KG1 (cell line): ENCODE measurements around the gene SBK3.
"Not testable (repeated sequence)": the region's sequence is repeated elsewhere in the genome, so short reads cannot be mapped to it uniquely, and the experiment has no call there.

ENCODE experiments used
- DNase-seq: peaks from one replicate; lab custom pipeline; 2025; lab: John Stamatoyannopoulos, UW

SBK3 gene

DNA sequence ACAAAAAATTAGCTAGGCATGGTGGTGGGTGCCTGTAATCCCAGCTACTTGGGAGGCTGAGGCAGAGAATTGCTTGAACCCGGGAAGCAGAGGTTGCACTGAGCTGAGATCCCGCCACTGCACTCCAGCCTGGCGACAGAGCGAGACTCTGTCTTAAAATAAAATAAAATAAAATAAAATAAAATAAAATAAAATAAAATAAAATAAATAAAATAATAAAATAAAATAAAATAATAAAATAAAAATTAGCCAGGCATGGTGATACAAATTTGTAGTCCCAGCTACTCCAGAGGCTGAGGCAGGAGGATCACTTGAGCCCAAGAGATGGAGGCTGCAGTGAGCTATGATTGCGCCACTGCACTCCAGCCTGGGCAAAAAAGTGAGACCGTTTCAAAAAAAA, 28.6 kb upstream of the SBK3 start:
- not testable (repeated sequence) for DNase-seq

DNA sequence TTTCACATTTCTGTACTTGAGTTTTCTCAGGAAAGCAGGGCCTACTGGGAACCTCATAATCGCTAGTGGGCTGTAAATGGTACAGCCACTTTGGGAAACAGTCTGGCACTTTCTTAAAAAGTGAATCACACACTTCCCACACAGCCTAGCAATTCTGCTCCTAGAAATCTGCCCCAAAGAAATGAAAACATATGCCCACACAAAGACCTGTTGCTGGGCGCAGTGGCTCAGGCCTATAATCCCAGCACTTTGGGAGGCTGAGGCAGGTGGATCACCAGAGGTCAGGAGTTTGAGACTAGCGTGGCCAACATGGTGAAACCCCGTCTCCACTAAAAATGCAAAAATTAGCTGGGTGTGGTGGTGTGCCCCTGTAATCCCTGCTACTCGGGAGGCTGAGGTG, 24.1 kb upstream of the SBK3 start:
- not testable (repeated sequence) for DNase-seq

DNA sequence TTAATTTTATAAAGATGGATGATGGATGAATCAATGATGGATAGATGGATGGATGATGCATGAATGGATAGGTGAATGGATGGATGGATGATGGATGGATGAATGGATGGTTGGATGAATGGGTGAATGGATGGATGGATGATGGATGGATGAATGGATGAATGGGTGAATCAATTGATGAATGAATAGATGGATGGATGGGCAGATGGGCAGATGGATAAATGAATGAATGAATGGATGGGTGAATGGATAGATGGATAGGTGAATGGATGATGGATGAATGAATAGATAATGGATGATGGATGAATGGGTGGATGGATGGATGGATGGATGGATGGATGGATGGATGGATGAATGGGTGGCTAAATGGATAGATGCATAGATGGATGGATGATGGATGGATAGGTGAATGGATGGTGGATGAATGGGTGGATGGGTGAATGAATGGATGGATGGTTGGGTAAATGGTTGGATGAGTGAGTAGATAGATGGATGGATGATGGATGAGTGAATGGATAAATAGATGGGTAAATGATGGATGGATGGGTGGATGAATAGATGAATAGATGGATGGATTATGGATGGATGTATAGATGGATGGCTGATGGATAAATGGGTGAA, 22.5 kb upstream of the SBK3 start:
- no peak for DNase-seq

DNA sequence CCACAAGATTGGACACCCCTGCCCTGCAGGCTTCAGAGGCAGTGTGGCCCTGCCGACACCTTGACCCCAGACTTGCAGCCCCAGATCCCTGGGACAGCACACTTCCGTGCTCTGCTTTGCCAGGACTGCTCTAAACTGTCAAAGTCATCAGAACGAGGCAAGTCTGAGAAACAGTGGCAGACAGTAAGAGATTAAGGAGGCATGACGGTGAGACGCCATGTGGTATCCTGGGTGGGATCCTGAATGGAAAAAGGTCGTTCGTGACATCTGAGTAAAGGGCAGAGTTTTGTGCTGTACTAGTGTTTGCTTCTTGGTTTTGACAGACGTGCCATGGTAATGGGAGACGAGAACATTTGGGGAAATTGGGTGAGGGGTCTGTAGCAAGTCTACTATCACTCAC, 21.5 kb upstream of the SBK3 start:
- DNase-seq: no peak

DNA sequence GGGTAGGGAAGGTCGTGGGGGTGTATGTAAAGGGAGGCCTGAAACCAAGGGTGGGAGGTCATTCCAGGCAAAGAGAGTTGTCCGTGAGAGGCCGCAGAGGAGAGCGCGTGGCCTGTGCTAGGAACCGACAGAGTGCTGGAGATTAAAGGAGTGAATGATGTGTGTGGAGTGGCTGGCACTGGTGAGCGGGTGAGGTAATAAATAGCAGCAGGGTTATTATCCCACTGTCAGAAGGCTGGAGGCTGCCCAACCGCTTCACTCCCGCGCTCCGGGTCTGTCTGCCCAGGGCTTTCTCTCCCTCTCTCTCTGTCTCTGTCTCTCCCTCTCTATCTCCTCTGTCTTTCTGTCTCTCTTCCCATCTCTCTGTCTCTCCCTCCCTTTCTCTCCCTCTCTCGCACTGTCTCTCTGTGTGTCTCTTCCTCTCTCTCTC, 17.9 kb upstream of the SBK3 start:
- DNase-seq: no peak

DNA sequence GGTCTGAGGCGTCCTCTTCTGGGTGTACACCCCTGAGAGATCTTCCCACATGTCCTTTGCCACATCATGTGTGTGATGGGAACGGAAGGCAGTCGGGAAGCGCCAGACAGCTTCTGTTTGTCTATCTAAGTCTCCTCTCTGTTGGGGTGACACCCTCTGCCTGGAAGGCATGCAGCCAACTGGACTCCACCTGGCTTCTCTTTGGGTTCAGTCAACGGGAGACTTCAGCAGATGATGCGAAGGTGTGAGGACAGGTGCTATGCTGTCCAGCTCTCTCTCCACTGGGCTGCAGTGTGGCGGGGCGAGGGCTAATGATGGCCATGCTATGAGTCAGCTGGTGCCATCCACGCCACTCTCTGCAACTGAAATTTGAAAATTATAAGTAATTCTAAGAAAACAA, 14.3 kb upstream of the SBK3 start:
- no peak for DNase-seq

DNA sequence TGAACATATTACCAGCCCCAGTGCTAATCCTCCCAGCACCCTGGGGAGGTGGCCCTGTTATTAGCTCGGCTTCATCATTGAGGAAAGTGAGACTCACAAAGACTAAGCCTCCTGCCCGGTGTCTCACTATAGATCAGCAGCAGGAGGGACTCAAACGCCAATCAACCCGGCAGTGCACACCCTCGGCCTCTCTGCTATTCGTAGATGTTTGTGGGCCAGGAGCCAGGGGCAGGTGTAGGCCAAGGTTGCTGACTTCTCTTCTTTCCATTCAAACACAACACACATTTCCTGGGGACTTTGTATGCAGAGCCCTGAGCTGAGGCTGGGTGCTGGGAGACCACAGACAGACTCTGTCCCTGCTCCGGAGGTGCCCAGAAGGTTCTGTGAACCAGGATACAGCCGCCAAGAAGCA, 9.4 kb upstream of the SBK3 start:
- DNase-seq: no peak

DNA sequence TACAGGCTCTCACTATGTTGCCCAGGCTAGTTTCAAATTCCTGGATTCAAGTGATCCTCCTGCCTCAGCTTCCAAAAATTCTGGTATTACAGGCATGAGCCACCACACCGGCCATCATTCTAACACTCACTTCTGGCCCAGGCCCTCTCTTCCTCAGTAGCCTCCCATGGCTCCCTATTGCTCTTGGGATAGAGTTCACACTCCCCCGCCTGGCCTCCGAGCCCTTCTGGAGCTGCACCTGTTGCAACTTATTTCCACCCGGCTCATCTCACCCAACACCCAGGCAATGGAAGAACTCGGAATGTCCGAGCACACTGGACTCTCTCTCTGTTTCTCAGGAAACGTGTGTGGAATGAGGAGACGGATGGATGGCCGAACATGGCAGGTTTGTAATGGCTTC, 9.0 kb upstream of the SBK3 start:
- DNase-seq: no peak

DNA sequence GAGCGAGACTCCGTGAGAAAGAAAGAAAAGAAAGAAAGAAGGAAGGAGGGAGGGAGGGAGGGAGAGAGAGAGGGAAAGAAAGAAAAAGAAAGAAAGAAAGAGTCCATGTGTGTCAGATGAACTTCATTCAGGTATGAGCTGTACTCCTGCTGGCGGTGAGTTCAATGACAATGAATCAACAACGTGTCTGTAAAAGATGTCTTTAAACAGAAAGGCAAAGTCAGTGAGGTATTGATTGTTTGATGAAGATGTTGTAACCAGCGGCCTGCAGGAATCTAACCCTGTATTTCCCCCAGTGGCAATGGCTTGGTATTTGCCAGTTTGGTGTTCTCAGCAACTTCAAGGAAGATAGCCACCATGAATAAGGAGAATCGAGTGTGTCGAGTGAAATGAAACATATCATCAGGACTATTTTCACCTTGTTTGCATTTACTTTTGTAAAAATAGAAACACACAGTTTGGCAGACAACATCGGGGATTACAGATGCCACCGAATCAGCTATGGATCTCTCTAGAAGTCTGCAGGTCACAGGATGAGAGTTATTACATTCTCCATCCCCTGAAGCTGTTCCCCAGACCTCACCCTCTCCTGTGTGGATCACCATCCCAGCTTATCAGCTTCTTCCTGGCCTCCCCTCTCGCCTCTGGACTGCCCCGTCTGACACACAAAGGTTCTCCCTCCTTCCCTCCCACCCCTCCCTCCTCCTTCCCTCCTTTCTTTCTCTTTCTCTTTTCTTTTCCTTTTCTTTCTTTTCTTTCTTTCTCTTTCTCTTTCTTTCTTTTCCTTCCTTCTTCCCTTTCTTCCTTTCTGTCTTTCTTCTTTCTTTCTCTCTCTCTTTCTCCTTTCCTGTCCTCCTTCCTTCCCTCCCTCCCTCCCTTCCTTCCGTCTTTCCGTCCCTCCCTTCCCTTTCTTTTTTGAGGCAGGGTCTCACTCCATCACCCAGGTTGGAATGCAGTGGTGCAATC, 8.2 kb upstream of the SBK3 start:
- no peak for DNase-seq

DNA sequence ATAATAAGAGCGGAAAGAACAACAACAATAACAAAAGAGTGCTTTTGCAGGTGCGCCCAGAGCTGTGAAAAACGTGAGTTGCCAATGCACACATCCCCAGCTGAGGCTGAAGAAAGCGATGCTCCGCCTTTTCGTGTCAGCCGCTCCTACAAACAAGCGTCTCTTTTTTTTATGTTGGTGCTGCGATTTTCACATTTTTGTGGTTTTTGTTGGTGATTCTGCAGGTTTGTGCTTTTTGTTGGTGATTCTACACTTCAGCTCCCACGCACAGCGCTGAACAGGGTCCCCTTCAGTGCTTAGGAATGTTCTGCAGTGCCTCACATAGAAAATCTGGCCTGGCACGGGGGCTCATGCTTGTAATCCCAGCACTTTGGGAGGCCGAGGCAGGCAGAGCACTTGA, 7.3 kb upstream of the SBK3 start:
- DNase-seq: no peak

DNA sequence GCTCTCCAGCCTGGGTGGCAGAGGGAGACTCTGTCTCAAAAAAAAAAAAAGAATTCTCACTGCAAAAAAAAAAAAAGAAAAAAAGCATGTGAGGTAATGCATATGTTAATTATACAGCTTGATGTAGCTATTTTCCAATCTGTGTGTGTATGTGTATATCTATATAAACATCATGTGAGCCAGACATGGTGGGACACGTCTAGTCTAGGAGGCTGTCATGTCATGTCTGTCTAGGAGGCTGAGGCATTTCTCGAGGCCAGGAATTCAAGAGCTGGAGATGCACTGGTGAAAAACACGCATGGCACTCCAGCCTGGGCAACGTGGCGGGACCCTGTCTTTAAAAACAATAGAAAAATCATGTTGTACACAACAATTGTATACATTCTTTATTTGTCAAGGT, 6.9 kb upstream of the SBK3 start:
- DNase-seq: no peak

DNA sequence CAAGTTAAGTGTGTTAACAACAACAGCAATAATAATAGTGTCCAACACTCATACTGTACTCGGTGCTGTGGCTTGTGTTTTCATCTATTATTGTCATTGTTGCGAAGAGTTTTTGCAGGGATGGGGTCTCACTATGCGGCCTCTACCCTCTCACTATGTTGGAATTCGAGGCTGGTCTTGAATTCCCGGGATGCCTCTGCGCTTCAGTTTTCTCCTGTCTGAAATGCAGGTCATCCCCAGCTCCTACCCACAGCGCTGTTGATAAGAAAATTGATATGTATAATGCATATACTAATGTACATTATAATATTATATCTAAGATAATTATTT, 4.9 kb upstream of the SBK3 start:
- no peak for DNase-seq

DNA sequence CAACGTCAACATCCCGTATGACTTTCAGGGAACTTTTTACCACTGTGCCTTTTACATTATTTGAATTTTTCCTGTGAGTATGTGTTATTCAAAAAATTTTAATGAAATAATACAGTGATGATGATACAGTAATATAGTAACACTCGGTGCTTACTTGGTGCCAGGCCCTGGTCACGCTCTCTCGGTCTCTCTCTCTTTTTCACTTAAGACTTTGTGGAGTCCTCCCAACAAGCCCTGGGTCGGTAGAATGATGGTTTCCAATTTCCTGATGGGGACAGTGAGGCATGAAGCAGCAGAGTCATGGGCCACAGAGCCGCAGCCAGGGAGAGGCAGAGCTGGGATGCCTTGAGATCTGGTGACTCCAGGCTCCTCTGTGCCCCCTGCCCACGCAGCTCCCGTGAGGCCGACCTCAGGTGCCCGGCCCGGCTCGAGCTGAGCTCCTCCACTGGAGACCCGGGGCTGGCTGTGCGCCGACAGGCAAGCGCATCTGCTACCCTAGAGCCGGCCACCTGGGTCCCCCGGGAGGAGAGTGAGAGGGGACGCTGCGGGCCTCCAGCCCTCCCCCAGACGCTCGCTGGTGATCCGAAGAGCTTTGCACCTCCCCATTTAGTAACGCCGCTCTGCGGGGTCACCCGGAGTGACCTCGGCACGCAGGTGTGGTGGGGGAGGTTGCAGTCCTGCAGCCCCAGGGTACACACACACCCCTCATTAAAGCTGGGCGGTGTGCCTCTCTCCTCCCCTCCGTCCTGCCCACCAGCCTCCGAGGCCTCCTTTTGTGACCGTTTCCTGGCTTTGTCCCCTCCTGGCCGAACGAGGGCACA, 4.4 kb upstream of the SBK3 start:
- no peak for DNase-seq

DNA sequence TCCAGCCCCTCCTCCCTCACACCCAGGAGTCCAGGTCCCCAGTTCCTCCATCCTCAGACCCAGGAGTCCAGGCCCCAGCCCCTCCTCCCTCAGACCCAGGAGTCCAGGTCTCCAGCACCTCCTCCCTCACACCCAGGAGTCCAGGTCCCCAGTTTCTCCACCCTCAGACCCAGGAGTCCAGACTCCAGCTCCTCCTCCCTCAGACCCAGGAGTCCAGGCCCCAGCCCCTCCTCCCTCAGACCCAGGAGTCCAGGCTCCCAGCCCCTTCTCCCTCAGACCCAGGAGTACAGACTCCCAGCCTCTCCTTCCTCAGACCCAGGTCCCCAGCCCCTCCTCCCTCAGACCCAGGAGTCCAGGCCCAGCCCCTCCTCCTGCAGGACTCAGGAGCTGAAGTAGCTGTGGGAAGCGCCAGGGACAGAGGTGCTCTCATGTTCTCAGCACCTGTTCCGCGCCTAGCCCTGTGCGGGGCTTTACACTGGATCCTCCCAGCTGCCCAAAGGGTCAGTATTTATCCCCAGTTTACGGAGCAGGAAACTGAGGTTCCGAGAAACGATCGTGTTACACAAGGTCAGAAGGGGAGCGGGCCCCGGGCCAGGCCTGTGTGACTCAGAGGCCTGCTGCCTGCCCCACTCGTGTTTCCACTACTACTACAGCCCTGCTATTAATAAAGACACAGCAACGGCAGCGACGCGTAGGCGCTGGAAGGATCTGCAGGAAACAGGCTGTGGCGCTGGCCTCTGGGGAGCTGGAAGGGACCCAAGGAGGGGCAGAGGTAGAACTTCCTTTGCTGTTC, 1.7 kb upstream of the SBK3 start:
- DNase-seq: peak; percentile 81

DNA sequence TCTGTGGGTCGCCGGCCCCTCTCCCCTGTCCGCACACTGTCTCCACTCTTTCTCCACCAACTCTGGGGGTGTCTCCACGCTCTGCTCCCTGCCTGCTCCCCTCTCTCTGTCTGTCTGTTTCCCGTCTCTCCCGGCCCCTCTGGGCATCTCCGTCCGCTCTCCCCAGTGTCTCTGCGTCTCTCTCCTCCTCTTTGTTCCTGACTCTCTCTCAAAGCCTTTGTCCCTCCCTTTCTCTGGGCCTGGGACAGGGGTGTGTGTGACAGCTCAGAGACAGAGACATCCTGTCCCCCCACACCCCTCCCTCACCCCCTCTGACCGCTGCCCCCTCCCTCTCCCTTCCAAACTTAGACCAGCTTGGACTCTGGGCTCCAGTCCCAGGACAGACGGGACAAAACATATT, 668 bp upstream of the SBK3 start:
- DNase-seq: no peak

DNA sequence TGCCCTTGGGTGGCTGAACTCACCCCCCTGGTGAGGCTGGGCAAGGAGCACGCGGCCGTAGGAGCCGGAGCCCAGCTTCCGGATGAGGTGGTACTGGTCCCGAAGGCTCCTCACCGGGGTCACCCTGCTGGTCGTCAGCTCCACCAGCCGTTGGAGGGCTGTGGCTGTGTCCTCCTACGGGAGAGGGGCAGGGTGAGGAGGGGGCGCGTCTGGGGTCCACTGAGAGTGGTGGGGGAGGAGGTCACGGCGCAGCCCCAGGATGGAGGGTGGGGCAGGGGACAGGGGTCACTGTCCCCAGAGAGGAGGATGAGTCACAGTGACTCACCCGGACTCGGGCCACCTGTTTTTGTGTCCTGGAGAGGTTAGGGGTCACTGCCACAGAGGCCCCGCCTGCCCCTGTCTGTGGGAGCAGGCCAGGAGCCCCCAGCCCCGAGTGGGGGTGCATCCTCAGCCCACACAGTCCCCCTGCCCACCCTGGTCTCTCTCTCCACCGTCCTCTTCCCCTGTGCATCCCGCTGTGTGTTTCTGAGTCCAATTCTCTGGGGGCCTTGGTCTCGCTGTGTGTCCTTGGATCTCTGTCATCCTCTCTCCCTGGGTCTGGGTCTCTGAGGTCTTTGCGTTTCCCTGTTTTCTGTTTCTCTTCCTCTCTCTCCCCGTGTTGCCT, 435 bp downstream of the SBK3 start:
- no peak for DNase-seq

DNA sequence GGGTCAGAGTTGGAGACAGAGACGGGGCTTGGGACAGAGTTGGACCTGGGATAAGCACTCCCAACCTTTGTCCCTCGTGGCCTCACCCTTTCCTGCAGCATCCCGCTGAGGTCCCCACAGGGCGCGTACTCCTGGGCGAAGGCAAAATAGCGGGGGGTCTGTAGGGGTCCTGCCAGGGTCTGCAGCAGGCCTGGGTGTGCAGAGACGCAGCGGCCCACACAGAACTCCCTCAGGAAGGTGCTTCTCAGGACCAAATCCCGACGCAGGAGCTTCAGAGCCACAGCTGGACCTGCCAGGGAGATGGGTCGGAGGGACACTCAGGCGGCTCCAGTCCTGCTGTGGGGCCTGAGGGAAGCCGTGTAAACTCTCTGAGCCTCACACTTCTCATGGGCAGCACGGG, 1.3 kb downstream of the SBK3 start:
- DNase-seq: no peak

DNA sequence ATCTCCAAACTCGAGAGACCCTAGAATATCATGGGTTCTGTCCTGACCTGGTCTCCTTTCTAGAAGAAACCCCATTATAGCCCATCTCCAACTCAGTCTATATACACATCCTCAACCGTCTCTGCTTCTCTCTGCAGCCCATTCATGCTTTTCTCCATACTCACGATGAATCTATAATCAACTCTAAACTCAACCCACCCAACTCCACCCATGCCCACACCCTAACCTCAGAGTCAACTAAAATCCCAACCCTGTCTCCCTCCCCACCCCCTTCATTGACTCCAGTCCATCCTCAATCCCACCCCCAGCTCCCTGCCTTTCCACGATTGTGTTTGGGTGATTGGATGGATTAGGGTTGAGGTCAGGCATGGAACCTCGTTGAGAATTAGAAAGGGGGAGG, 1.8 kb downstream of the SBK3 start:
- DNase-seq: no peak

DNA sequence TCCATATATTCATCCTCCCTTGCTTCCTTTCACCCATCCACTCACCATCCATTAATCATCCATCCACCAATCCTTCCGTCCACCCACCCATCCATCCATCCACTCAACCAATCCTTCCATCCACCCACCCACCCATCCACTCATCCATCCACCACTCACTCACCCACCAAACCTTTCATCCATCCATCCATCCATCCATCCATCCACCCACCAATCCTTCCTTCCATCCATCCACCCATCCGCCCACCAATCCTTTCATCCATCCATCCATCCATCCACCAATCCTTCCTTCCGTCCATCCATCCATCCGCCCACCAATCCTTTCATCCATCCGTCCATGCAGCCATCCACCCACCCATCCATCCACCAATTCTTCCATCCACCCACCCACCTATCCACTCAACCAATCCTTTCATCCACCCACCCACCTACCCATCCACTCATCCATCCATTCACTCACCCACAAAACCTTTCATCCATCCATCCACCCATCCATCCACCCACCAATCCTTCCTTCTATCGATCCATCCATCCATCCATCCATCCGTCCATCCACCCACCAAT, 3.0 kb downstream of the SBK3 start:
- DNase-seq: no peak

DNA sequence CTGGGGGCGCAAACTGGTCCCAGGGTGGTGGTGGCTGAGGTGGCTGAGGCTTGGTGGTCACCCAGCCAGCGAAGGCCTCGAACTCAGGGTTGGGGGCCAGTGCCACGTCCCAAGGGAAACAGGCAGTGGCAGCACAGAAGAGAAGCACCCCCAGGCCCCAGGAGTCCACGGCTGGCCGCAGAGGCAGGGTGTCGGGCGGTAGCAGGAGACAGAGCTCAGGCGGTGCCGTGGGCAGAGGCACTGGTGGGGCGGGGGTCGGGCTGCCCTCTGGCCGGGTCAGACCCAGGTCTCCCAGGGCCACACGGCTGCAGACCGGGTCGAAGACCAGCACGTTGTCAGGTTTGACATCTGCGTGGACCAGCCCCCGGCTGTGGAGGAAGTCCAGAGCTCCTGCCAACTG, 4.3 kb downstream of the SBK3 start:
- DNase-seq: no peak

DNA sequence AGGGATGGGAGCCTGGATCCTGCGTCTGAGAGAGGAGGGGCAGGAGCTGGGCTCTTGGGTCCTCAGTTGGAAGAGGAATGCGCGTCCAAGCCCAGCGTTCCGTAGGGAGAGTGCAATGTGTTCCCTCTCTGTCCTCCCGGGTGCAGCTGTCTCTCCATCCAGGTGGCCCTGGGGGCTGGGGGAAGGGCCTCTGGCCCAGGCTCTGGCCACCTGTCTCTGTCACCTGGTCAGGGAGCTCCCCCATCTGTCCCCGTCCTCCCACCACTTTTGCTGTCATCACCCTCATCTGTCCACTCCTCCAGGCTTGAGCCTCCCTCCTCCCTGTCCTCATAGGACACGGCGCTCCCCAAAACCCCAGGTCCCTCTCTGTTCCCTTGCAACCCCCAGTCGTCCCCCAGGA, 4.7 kb downstream of the SBK3 start:
- DNase-seq: no peak
